Keratinocyte (primary cell): ENCODE measurements around the gene LMTK2.

ENCODE experiments used
- EZH2 ChIP-seq: IDR thresholded peaks from one replicate; pipeline ENCODE4 v1.6.1; 2012; ENCODE audit warnings: inconsistent platforms, mild to moderate bottlenecking, low read length, moderate library complexity
- TF ChIP-seq, protein P1 (sequence below), 3 experiments: IDR thresholded peaks in 1 of 3; conservative IDR thresholded peaks in 1 of 3; optimal IDR thresholded peaks in 1 of 3; 2 replicates in 2 of 3; 3 replicates in 1 of 3; pipeline versions ENCODE3 to v1.5.1; 2011; ENCODE audit warnings: low read length in 3 of 3, mild to moderate bottlenecking in 3 of 3, moderate library complexity in 2 of 3, control low read depth in 1 of 3, inconsistent platforms in 1 of 3; ENCODE audit not compliant: insufficient read depth in 2 of 3; ENCODE audit errors: extremely low read depth in 1 of 3

DNA sequence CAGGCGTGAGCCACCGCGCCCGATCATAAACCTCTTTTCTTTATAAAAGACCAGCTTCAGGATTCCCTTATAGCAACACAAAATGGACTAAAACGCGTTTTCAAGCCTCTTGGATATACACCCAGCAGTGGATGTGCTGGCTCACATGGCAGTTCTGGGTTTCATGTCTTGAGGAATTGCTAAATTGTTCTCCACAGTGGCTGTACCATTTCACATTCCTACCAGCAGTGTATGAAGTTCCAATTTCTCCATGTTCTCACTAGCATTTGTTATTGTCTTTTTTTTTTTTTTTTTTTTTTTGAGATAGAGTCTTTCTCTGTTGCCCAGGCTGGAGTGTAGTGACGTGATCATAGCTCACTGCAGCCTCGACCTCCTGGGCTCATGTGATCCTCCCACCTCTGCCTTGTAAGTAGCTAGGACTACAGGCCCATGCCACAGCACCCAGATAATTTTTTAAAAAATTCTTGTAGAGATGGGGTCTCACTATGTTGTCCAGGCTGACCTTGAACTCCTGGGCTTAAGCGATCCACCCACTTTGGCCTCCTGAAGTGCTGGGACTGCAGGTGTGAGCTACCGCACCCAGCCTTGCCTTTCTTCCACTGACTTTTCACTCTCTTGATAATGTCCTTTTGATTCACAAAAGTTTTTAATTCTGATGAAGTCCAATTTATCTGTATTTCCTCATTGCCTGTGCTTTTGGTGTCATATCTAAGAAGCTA, 127.9 kb downstream of the LMTK2 start:
- TF ChIP-seq, protein P1, sequence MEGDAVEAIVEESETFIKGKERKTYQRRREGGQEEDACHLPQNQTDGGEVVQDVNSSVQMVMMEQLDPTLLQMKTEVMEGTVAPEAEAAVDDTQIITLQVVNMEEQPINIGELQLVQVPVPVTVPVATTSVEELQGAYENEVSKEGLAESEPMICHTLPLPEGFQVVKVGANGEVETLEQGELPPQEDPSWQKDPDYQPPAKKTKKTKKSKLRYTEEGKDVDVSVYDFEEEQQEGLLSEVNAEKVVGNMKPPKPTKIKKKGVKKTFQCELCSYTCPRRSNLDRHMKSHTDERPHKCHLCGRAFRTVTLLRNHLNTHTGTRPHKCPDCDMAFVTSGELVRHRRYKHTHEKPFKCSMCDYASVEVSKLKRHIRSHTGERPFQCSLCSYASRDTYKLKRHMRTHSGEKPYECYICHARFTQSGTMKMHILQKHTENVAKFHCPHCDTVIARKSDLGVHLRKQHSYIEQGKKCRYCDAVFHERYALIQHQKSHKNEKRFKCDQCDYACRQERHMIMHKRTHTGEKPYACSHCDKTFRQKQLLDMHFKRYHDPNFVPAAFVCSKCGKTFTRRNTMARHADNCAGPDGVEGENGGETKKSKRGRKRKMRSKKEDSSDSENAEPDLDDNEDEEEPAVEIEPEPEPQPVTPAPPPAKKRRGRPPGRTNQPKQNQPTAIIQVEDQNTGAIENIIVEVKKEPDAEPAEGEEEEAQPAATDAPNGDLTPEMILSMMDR (optimal IDR thresholded peaks at IDR 0.05 in 1 of 3, IDR thresholded peaks at IDR 0.05 in 1 of 3, conservative IDR thresholded peaks at IDR 0.05 in 1 of 3; ENCODE audit: extremely low read depth in 1 of 3, insufficient read depth in 2 of 3, low read length in 3 of 3), result no peak
- TF ChIP-seq EZH2, result no peak
